Measurements from ENCODE around the gene APOBEC3F. TPM values are rescaled to one million over a fixed set of nuclear protein-coding genes. Genes with fewer than 3 reads are reported as not detected.
"Not testable (repeated sequence)": the region's sequence is repeated elsewhere in the genome, so short reads cannot be mapped to it uniquely, and the experiment has no call there.

APOBEC3F gene
- total and polyA plus RNA-seq, 12 donors, result 7.0 to 22.1 (median 11.0) TPM

GRCh38 chr22:39039306-39040126, 1.1 kb upstream of the APOBEC3F start:
- no peak for DNase-seq
- Histone ChIP-seq H3K4me3 (no peak overlapping the region), H3K27ac (peak overlapping the region in 2 of 5 donors; percentile 84 to 90), H3K27me3 (no peaks in the 10 kb centered on the region), H3K9me3 (replicated peaks in 1 of 3) (no peaks in the 10 kb centered on the region), H3K36me3 (replicated peaks in 1 of 2) (no peaks in the 10 kb centered on the region), H3K4me1 (replicated peaks in 1 of 2) (peaks cover 7 to 11% of the 10 kb centered on the region in 2 donors)
- no peak for TF ChIP-seq CTCF (IDR thresholded peaks at IDR 0.05)
- TF ChIP-seq POLR2A (IDR thresholded peaks at IDR 0.05), result no peak
- intact Hi-C loops (cut with DNase I), result no loop called here
- WGBS, 4 donors, result 92 to 97% (median 94%) methylated on average over 19 of the region's 19 CpGs

DNA sequence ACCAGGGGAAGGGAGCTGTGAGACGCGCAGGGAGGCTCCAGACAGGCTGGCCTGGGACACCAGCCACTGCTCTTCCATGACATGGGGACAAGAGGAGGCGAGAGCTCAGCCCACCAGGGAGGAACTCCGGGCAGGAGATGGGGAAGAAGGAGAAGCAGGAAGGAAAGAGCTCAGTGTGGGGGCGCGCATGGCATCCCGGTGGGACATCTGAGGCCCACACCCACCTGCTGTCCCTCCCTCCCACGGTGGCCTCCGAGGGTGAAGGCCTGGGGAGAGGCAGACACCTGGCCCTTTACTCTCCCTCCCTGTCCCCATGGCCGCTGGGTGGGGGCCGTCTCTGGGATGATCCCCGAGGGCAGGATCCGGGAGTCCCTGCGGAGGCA, 518 bp upstream of the APOBEC3F start:
- DNase-seq; H3K9me3 ChIP-seq (replicated peaks in 1 of 3); H3K27me3 ChIP-seq; H3K36me3 ChIP-seq (replicated peaks in 1 of 2); intact Hi-C loops (cut with DNase I): not testable (repeated sequence)
- Histone ChIP-seq H3K4me1 (replicated peaks in 1 of 2) (peaks cover 7 to 11% of the 10 kb centered on the region in 2 donors), H3K27ac (peak overlapping the region in 4 of 5 donors; percentile 84 to 96 (median 87)), H3K4me3 (peak overlapping the region in 1 of 4 donors; percentile 70)
- 26 to 51% (median 36%) methylated on average over 7 to 13 of the region's 14 CpGs for WGBS, 4 donors

GRCh38 chr22:39041908-39042307, 1.2 kb downstream of the APOBEC3F start:
- H3K36me3 ChIP-seq (replicated peaks in 1 of 2), result no peaks in the 10 kb centered on the region
- no peak overlapping the region for H3K4me3 ChIP-seq
- intact Hi-C loops (cut with DNase I), result no loop called here
- H3K9me3 ChIP-seq (replicated peaks in 1 of 3), result no peaks in the 10 kb centered on the region
- H3K4me1 ChIP-seq (replicated peaks in 1 of 2), result peaks cover 7 to 15% of the 10 kb centered on the region in 2 donors
- peak overlapping the region in 1 of 5 donors; percentile 90 for H3K27ac ChIP-seq
- WGBS, 4 donors, result 92 to 97% (median 95%) methylated on average over 7 of the region's 7 CpGs
- no peaks in the 10 kb centered on the region for H3K27me3 ChIP-seq
- TF ChIP-seq CTCF (IDR thresholded peaks at IDR 0.05) (no peak), POLR2A (IDR thresholded peaks at IDR 0.05) (no peak)
- no peak for DNase-seq

GRCh38 chr22:39043063-39043462, 2.4 kb downstream of the APOBEC3F start:
- DNase-seq; H3K36me3 ChIP-seq (replicated peaks in 1 of 2); H3K27ac ChIP-seq; H3K27me3 ChIP-seq; H3K9me3 ChIP-seq (replicated peaks in 1 of 3); H3K4me3 ChIP-seq; intact Hi-C loops (cut with DNase I): not testable (repeated sequence)
- WGBS, 4 donors, result 33 to 61% (median 49%) methylated on average over 15 to 18 of the region's 18 CpGs
- peaks cover 7 to 15% of the 10 kb centered on the region in 2 donors for H3K4me1 ChIP-seq (replicated peaks in 1 of 2)

DNA sequence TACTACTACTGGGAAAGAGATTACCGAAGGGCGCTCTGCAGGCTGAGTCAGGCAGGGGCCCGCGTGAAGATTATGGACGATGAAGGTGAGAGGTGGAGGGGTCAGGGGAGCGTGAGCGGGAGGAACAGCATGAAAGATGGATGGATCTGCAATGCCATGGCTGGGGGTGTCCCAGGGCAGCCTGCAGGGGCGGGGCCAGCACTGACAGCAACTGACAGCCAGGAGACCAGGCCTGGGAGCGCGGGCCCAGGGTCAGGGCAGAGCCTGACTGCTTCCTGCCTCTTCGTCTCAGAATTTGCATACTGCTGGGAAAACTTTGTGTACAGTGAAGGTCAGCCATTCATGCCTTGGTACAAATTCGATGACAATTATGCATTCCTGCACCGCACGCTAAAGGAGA, 4.5 kb downstream of the APOBEC3F start:
- peak in 1 of 7 donors; percentile 12 for DNase-seq
- H3K9me3 ChIP-seq (replicated peaks in 1 of 3); H3K36me3 ChIP-seq (replicated peaks in 1 of 2); intact Hi-C loops (cut with DNase I); H3K27ac ChIP-seq; H3K27me3 ChIP-seq; H3K4me3 ChIP-seq: not testable (repeated sequence)
- 71 to 82% (median 74%) methylated on average over 13 to 14 of the region's 14 CpGs for WGBS, 4 donors
- peaks cover 7 to 15% of the 10 kb centered on the region in 2 donors for H3K4me1 ChIP-seq (replicated peaks in 1 of 2)

DNA sequence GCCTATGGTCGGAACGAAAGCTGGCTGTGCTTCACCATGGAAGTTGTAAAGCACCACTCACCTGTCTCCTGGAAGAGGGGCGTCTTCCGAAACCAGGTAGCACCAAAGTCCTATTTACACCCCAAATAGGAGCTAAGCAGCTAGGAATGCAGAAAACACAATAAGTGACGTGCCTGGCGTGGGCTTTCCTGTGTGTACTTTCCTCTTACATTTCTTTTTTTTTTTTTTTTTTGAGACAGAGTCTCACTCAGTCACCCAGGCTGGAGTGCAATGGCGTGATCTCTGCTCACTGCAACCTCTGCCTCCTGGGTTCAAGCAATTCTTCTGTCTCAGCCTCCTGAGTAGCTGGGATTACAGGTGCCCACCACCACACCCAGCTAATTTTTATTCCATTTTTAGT, 8.8 kb downstream of the APOBEC3F start:
- H3K4me1 ChIP-seq (replicated peaks in 1 of 2); H3K36me3 ChIP-seq (replicated peaks in 1 of 2); DNase-seq; H3K27ac ChIP-seq; H3K9me3 ChIP-seq (replicated peaks in 1 of 3); H3K27me3 ChIP-seq; H3K4me3 ChIP-seq; intact Hi-C loops (cut with DNase I): not testable (repeated sequence)
- 84 to 89% (median 88%) methylated on average over 7 of the region's 7 CpGs for WGBS, 4 donors

DNA sequence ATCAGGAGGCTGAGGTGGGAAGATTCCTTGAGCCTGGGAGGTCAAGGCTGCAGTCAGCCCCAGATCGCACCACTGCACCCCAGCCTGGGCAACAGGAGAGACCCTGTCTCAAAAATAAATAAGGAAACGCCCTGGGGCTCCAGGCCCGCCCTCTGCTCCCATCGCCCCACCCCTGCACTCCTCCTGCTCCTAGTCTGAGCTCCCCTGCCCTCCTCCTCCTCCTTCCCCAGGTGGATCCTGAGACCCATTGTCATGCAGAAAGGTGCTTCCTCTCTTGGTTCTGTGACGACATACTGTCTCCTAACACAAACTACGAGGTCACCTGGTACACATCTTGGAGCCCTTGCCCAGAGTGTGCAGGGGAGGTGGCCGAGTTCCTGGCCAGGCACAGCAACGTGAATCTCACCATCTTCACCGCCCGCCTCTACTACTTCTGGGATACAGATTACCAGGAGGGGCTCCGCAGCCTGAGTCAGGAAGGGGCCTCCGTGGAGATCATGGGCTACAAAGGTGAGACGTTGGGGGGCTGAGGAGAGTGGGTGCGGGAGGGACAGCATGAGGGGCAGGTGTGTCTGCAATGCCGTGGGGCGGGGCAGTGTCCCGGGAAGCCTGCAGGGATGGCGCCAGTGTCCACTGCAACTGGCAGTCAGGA, 11.3 kb downstream of the APOBEC3F start:
- H3K36me3 ChIP-seq (replicated peaks in 1 of 2); H3K4me1 ChIP-seq (replicated peaks in 1 of 2); H3K27ac ChIP-seq; intact Hi-C loops (cut with DNase I); DNase-seq; H3K4me3 ChIP-seq; H3K9me3 ChIP-seq (replicated peaks in 1 of 3); H3K27me3 ChIP-seq: not testable (repeated sequence)
- 74 to 83% (median 78%) methylated on average over 10 to 16 of the region's 18 CpGs for WGBS, 4 donors

All from adrenal gland (tissue), 12 donors.